WTC11 (cell line): ENCODE results near the gene NEURL1B. TPM values are rescaled to one million over a fixed set of nuclear protein-coding genes. Genes with fewer than 3 reads are reported as not detected.

ENCODE experiments used
- ATAC-seq: fragments of 200-7000 bp; cut with Tn5 transposase; 2 replicates; pipeline ENCODE4 v1.10.0; 2021; ENCODE audit warnings: mild to moderate bottlenecking, moderate library complexity
- CTCF ChIA-PET: fragments of 300-600 bp; sonication (Branson Sonifier 250); formaldehyde crosslinking; loops from one replicate; lab custom pipeline; 2021; ENCODE audit warnings: antibody characterized with exemption; lab: Charles Lee
- POLR2A ChIA-PET: fragments of 350-600 bp; sonication (Branson Sonifier 250); formaldehyde crosslinking; loops from one replicate; lab custom pipeline; 2021; ENCODE audit warnings: antibody characterized with exemption; lab: Charles Lee
- DNase-seq: peaks from one replicate; pipeline ENCODE4 v3.0.0; 2021; ENCODE audit warnings: low spot score
- H3K27ac Mint-ChIP-seq: 2 replicates; pipeline ENCODE4 v1.8.0; 2021; ENCODE audit warnings: mixed read lengths
- H3K27me3 Mint-ChIP-seq: 2 replicates; pipeline ENCODE4 v1.8.0; 2021; ENCODE audit warnings: low read depth, mild to moderate bottlenecking, moderate library complexity, mixed read lengths
- H3K36me3 Mint-ChIP-seq: 2 replicates; pipeline ENCODE4 v1.8.0; 2021; ENCODE audit warnings: mixed read lengths
- H3K4me1 Mint-ChIP-seq: 2 replicates; pipeline ENCODE4 v1.8.0; 2022; ENCODE audit warnings: mixed read lengths
- H3K4me3 Mint-ChIP-seq: 2 replicates; pipeline ENCODE4 v1.8.0; 2021; ENCODE audit warnings: mild to moderate bottlenecking, moderate library complexity, mixed read lengths
- H3K9me3 Mint-ChIP-seq: 2 replicates; pipeline ENCODE4 v1.8.0; 2021; ENCODE audit warnings: mixed read lengths
- CREB1 ChIP-seq: sonication (generic); formaldehyde crosslinking; IDR thresholded peaks from 2 replicates; pipeline ENCODE4 v1.8.0; 2023; ENCODE audit warnings: mild to moderate bottlenecking, missing genetic modification reagents
- IRF2 ChIP-seq: sonication (generic); formaldehyde crosslinking; IDR thresholded peaks from 2 replicates; pipeline ENCODE4 v1.8.0; 2022; ENCODE audit warnings: low read depth, missing genetic modification reagents, borderline replicate concordance
- MXD4 ChIP-seq: fragments of 250-450 bp; sonication (Bioruptor Pico); IDR thresholded peaks from 2 replicates; pipeline ENCODE4 v1.8.0; 2021; ENCODE audit warnings: mild to moderate bottlenecking, moderate library complexity, borderline replicate concordance
- NFYB ChIP-seq: sonication (generic); formaldehyde crosslinking; conservative IDR thresholded peaks from 2 replicates; pipeline ENCODE4 v1.8.0; 2022; ENCODE audit warnings: low read depth, missing genetic modification reagents
- NR3C1 ChIP-seq: sonication (generic); formaldehyde crosslinking; conservative IDR thresholded peaks from 2 replicates; pipeline ENCODE4 v1.8.1; 2023; ENCODE audit warnings: low read depth, mild to moderate bottlenecking, missing genetic modification reagents
- PRRX2 ChIP-seq: fragments of 250-450 bp; sonication (Bioruptor Pico); IDR thresholded peaks from 2 replicates; pipeline ENCODE4 v1.8.0; 2021; ENCODE audit warnings: mild to moderate bottlenecking
- RELA ChIP-seq: sonication (generic); formaldehyde crosslinking; IDR thresholded peaks from 2 replicates; pipeline ENCODE4 v1.8.1; 2022; ENCODE audit warnings: missing genetic modification reagents, mild to moderate bottlenecking, borderline replicate concordance
- SMAD3 ChIP-seq: sonication (generic); formaldehyde crosslinking; IDR thresholded peaks from 2 replicates; pipeline ENCODE4 v1.8.0; 2022; ENCODE audit warnings: missing genetic modification reagents, mild to moderate bottlenecking, borderline replicate concordance
- TCF7 ChIP-seq: sonication (generic); formaldehyde crosslinking; IDR thresholded peaks from 2 replicates; pipeline ENCODE4 v1.8.0; 2022; ENCODE audit warnings: mild to moderate bottlenecking, low read depth, missing genetic modification reagents, moderate library complexity
- TP53 ChIP-seq: sonication (generic); formaldehyde crosslinking; IDR thresholded peaks from 2 replicates; pipeline ENCODE4 v1.8.1; 2023; ENCODE audit warnings: mild to moderate bottlenecking, missing genetic modification reagents
- ZBTB21 ChIP-seq: sonication (generic); formaldehyde crosslinking; IDR thresholded peaks from 2 replicates; pipeline ENCODE4 v1.8.1; 2023; ENCODE audit warnings: mild to moderate bottlenecking, missing genetic modification reagents, borderline replicate concordance
- ZNF121 ChIP-seq: sonication (generic); formaldehyde crosslinking; IDR thresholded peaks from 2 replicates; pipeline ENCODE4 v1.8.0; 2023; ENCODE audit warnings: missing genetic modification reagents
- ZNF416 ChIP-seq: fragments of 250-450 bp; sonication (Bioruptor Pico); IDR thresholded peaks from 2 replicates; pipeline ENCODE4 v1.9.0; 2021; ENCODE audit warnings: mild to moderate bottlenecking, inconsistent platforms
- ZNF423 ChIP-seq: fragments of 250-450 bp; sonication (Bioruptor Pico); IDR thresholded peaks from 2 replicates; pipeline ENCODE4 v2.1.2; 2022; ENCODE audit warnings: mild to moderate bottlenecking, moderate library complexity
- ZNF671 ChIP-seq: fragments of 250-450 bp; sonication (Bioruptor Pico); IDR thresholded peaks from 2 replicates; pipeline ENCODE4 v1.8.0; 2021; ENCODE audit warnings: mild to moderate bottlenecking
- total RNA-seq: library from RNA; stranded (reverse); gene quantifications from 3 replicates; pipeline ENCODE4 v1.2.3, GENCODE V29; 2021
- TF ChIP-seq, protein P1 (sequence below): fragments of 250-450 bp; sonication (Bioruptor Pico); IDR thresholded peaks from 2 replicates; pipeline ENCODE4 v1.9.0; 2021; ENCODE audit warnings: mild to moderate bottlenecking
- TF ChIP-seq, protein P2 (sequence below): sonication (generic); formaldehyde crosslinking; IDR thresholded peaks from 2 replicates; pipeline ENCODE4 v1.8.1; 2022; ENCODE audit warnings: mild to moderate bottlenecking, moderate library complexity, missing genetic modification reagents
- TF ChIP-seq, protein P3 (sequence below): sonication (generic); formaldehyde crosslinking; IDR thresholded peaks from 2 replicates; pipeline ENCODE4 v1.8.0; 2023; ENCODE audit warnings: missing genetic modification reagents
- TF ChIP-seq, protein P4 (sequence below): fragments of 250-450 bp; sonication (Bioruptor Pico); IDR thresholded peaks from 2 replicates; pipeline ENCODE4 v1.9.0; 2021; ENCODE audit warnings: mild to moderate bottlenecking, borderline replicate concordance
- TF ChIP-seq, protein P5 (sequence below): fragments of 250-450 bp; sonication (Bioruptor Pico); IDR thresholded peaks from 2 replicates; pipeline ENCODE4 v1.8.0; 2021; ENCODE audit warnings: mild to moderate bottlenecking
- TF ChIP-seq, protein P6 (sequence below): sonication (generic); formaldehyde crosslinking; IDR thresholded peaks from 2 replicates; pipeline ENCODE4 v1.8.0; 2022; ENCODE audit warnings: mild to moderate bottlenecking, missing genetic modification reagents

NEURL1B gene
- total RNA-seq, 1 experiment from 2014 or later, result 9.8 TPM

DNA sequence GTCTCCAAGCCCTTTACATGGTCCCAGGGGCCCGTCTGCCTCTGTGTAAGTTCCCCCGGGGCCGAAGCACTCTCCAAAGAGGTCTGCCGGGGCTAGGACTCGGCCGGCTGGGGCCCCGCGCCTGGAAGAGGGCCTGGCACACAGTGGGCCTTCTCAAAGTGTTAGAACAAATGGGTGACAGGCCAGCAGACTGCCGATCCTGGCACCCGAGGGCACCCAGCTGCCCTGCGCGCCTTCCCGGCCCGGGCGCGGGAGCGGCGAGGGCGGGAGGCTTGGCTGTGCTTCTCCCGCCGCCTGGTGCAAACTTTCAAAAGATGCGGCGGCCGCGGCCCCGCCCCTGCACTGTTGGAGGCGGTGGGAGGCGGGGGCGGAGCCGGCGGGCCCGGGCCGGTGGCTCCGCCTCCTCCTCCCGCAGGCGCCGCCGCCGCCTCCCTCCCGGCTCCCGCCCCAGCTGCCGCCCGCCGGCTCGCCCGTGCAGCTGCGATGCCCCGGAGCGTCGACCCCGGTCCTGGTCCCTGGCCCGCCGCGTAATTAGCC lies at the start of gene NEURL1B (continued):
- TF ChIP-seq CREB1 (CRISPR knock-in tag) (no peak), ZNF671 (CRISPR knock-in tag) (no peak), NFYB (no peak), TCF7 (CRISPR knock-in tag) (no peak), ZBTB21 (0 out of 2 replicates have a peak, but pooled peaks have one; percentile 28)
- TF ChIP-seq, protein P1, sequence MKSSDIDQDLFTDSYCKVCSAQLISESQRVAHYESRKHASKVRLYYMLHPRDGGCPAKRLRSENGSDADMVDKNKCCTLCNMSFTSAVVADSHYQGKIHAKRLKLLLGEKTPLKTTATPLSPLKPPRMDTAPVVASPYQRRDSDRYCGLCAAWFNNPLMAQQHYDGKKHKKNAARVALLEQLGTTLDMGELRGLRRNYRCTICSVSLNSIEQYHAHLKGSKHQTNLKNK, result no peak
- TF ChIP-seq, protein P2, sequence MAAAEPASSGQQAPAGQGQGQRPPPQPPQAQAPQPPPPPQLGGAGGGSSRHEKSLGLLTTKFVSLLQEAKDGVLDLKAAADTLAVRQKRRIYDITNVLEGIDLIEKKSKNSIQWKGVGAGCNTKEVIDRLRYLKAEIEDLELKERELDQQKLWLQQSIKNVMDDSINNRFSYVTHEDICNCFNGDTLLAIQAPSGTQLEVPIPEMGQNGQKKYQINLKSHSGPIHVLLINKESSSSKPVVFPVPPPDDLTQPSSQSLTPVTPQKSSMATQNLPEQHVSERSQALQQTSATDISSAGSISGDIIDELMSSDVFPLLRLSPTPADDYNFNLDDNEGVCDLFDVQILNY (CRISPR knock-in tag), result 0 out of 2 replicates have a peak, but pooled peaks have one; percentile 36
- TF ChIP-seq, protein P3, sequence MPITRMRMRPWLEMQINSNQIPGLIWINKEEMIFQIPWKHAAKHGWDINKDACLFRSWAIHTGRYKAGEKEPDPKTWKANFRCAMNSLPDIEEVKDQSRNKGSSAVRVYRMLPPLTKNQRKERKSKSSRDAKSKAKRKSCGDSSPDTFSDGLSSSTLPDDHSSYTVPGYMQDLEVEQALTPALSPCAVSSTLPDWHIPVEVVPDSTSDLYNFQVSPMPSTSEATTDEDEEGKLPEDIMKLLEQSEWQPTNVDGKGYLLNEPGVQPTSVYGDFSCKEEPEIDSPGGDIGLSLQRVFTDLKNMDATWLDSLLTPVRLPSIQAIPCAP (CRISPR knock-in tag), result no peak
- TF ChIP-seq, protein P4, sequence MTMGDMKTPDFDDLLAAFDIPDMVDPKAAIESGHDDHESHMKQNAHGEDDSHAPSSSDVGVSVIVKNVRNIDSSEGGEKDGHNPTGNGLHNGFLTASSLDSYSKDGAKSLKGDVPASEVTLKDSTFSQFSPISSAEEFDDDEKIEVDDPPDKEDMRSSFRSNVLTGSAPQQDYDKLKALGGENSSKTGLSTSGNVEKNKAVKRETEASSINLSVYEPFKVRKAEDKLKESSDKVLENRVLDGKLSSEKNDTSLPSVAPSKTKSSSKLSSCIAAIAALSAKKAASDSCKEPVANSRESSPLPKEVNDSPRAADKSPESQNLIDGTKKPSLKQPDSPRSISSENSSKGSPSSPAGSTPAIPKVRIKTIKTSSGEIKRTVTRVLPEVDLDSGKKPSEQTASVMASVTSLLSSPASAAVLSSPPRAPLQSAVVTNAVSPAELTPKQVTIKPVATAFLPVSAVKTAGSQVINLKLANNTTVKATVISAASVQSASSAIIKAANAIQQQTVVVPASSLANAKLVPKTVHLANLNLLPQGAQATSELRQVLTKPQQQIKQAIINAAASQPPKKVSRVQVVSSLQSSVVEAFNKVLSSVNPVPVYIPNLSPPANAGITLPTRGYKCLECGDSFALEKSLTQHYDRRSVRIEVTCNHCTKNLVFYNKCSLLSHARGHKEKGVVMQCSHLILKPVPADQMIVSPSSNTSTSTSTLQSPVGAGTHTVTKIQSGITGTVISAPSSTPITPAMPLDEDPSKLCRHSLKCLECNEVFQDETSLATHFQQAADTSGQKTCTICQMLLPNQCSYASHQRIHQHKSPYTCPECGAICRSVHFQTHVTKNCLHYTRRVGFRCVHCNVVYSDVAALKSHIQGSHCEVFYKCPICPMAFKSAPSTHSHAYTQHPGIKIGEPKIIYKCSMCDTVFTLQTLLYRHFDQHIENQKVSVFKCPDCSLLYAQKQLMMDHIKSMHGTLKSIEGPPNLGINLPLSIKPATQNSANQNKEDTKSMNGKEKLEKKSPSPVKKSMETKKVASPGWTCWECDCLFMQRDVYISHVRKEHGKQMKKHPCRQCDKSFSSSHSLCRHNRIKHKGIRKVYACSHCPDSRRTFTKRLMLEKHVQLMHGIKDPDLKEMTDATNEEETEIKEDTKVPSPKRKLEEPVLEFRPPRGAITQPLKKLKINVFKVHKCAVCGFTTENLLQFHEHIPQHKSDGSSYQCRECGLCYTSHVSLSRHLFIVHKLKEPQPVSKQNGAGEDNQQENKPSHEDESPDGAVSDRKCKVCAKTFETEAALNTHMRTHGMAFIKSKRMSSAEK (CRISPR knock-in tag), result no peak

DNA sequence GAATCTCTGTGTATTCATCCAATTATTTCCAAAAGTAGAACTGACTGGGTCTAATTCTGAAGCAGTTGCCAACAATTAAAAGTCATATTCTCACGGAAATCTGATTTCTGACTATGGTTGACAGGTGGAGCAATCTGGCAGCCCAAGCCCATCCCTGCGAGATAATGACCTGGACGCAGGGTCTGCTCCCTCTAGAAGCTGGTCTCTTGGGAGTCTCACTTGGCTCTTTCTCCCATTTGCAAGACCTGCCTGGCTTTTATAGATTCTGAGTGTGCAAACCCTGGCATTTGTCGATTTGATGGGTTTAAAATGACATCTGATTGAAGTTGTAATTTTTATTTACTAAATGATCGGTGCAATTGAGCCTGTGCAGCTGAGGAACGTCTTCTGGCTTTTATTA lies 49.4 kb upstream of the NEURL1B start:
- Mint-ChIP-seq H3K4me1 (peaks cover 13% of the 10 kb centered on the region), H3K4me3 (no peak overlapping the region), H3K9me3 (no peaks in the 10 kb centered on the region), H3K36me3 (no peaks in the 10 kb centered on the region), H3K27ac (no peak overlapping the region), H3K27me3 (peaks cover 13% of the 10 kb centered on the region)
- TF ChIP-seq ZNF671 (CRISPR knock-in tag) (no peak), ZNF416 (CRISPR knock-in tag) (no peak), TP53 (CRISPR knock-in tag) (no peak), RELA (no peak), ZNF423 (no peak), ZNF121 (CRISPR knock-in tag) (no peak), NR3C1 (CRISPR knock-in tag) (no peak), SMAD3 (CRISPR knock-in tag) (no peak), MXD4 (CRISPR knock-in tag) (no peak), PRRX2 (no peak), CREB1 (CRISPR knock-in tag) (no peak), IRF2 (no peak)
- TF ChIP-seq, protein P5, sequence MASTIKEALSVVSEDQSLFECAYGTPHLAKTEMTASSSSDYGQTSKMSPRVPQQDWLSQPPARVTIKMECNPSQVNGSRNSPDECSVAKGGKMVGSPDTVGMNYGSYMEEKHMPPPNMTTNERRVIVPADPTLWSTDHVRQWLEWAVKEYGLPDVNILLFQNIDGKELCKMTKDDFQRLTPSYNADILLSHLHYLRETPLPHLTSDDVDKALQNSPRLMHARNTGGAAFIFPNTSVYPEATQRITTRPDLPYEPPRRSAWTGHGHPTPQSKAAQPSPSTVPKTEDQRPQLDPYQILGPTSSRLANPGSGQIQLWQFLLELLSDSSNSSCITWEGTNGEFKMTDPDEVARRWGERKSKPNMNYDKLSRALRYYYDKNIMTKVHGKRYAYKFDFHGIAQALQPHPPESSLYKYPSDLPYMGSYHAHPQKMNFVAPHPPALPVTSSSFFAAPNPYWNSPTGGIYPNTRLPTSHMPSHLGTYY, result no peak
- TF ChIP-seq, protein P6, sequence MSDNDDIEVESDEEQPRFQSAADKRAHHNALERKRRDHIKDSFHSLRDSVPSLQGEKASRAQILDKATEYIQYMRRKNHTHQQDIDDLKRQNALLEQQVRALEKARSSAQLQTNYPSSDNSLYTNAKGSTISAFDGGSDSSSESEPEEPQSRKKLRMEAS, result no peak
- TF ChIP-seq, protein P4 (CRISPR knock-in tag), result no peak
- no peak for ATAC-seq
- no peak for DNase-seq
- ChIA-PET CTCF (no interaction called here), POLR2A (no interaction called here)
